Measurements from ENCODE around the gene AKIRIN2. TPM values are rescaled to one million over a fixed set of nuclear protein-coding genes. Genes with fewer than 3 reads are reported as not detected.

AKIRIN2 gene
- total and polyA plus RNA-seq, 10 of the 15 experiments (the other 5 are each of a cell fraction or from before 2014, with no cell fraction given) = 12.7 to 82.2 (median 42.6) TPM

DNA sequence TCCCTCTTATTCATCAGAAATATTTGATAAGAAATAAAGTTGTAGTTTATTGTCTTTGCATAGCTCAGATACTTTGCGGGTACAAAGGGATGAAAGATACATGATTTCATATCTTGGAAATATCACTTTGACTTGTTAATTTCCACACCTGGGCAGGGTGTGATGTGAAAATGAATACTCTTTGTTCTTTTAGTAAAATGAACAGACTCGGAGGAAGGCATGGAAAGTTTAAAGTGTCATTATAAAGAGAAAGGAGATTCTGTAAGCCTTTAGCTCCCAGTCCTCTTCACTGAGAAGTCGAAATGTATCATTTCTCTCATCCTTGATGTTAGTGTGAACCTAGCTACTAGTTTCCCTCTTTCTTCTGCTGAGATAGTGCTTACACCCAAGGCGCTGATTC is 36.7 kb upstream of the AKIRIN2 start:
- H3K79me2 ChIP-seq (ENCODE audit: control insufficient read depth, insufficient read depth, low read length) = no peaks in the 10 kb centered on the region
- WGBS (ENCODE audit: insufficient coverage, insufficient replicate concordance, low lambda C conversion rate, missing lambda C conversion rate) = 73% methylated on average over 4 of the region's 4 CpGs
- H3K9me3 ChIP-seq (replicated peaks; ENCODE audit: control insufficient read depth, insufficient read depth, low read length) = no peaks in the 10 kb centered on the region; the same call in 2 of the 3 replicates
- no peak overlapping the region for H3K9ac ChIP-seq (ENCODE audit: control insufficient read depth, insufficient read depth, low read length)
- no peaks in the 10 kb centered on the region for H4K20me1 ChIP-seq (ENCODE audit: control insufficient read depth, insufficient read depth)
- peak overlapping the region; percentile 29 for H2AFZ ChIP-seq (ENCODE audit: control insufficient read depth, low read depth, low read length)
- 0 out of 2 replicates have a peak overlapping the region, but pooled peaks have one; percentile 17 for H3K27ac ChIP-seq (ENCODE audit: control insufficient read depth, insufficient read depth)
- no peaks in the 10 kb centered on the region for H3K27me3 ChIP-seq (replicated peaks in 1 of 2; ENCODE audit: control insufficient read depth in 2 of 2, insufficient read depth in 2 of 2, low read length in 1 of 2)
- H3K4me2 ChIP-seq (ENCODE audit: control insufficient read depth, insufficient read depth) = no peak overlapping the region; the same call in 1 of the 2 replicates
- no peak overlapping the region for H3K4me3 ChIP-seq
- TF ChIP-seq IKZF1 (conservative IDR thresholded peaks at IDR 0.05) = 0 out of 2 replicates have a peak, but pooled peaks have one; percentile 27
- TF ChIP-seq ZBED1 (IDR thresholded peaks at IDR 0.05; ENCODE audit: borderline replicate concordance) = no peak
- TF ChIP-seq DPF2 (IDR thresholded peaks at IDR 0.05) = peak; percentile 53; the same call in 1 of the 2 replicates
- peak; percentile 33; the same call in 1 of the 2 replicates for TF ChIP-seq MTA2 (IDR thresholded peaks at IDR 0.05; ENCODE audit: low read depth)
- no peak for TF ChIP-seq ZNF217 (IDR thresholded peaks at IDR 0.05)
- TF ChIP-seq SMC3 (IDR thresholded peaks at IDR 0.05; ENCODE audit: borderline replicate concordance, low read length) = no peak
- 0 out of 2 replicates have a peak, but pooled peaks have one; percentile 29 for TF ChIP-seq ATF7 (IDR thresholded peaks at IDR 0.05; ENCODE audit: low read depth)
- no peak for TF ChIP-seq RAD51 (IDR thresholded peaks at IDR 0.05)
- H3K4me1 ChIP-seq (ENCODE audit: control insufficient read depth, insufficient read depth, low read length) = peaks cover 24% of the 10 kb centered on the region
- ChIA-PET POLR2A (interaction anchor here (0.6 to 2.0 kb wide), 5 partner anchors 9 to 20 kb away, joined by 3 to 8 read pairs (median 5); no protein-coding TSS in a partner anchor), RAD21 (ENCODE audit: unreplicated experiment) (interaction anchor here (0.6 to 1.6 kb wide), 4 partner anchors 16 to 58 kb away, joined by 3 to 6 read pairs (median 3); no protein-coding TSS in a partner anchor), SMC1A (ENCODE audit: uncharacterized antibody, unreplicated experiment) (interaction anchor here (0.8 to 8.0 kb wide), 9 partner anchors 9 to 184 kb away, joined by 3 to 62 read pairs (median 5); no protein-coding TSS in a partner anchor), CTCF (interaction anchor here (2.2 kb wide), 1 partner anchor 18 kb away, joined by 10 read pairs; no protein-coding TSS in a partner anchor)
- intact Hi-C loops (cut with micrococcal nuclease; ENCODE audit: unreplicated experiment) (no loop called here), in situ Hi-C loops (cut with MboI) (no loop called here)
- FAIRE-seq = no peak
- peak; percentile 4; the same call in 2 of the 3 replicates for ATAC-seq
- BruUV-seq (replicated peaks) = no TSS peak
- DNase-seq (ENCODE audit: low read depth, low spot score) = no peak
- H3K36me3 ChIP-seq (ENCODE audit: control insufficient read depth in 2 of 2, insufficient read depth in 2 of 2, low read length in 1 of 2) = no peaks in the 10 kb centered on the region

Measured in GM12878 (cell line).